Measurements from ENCODE around the gene AGPAT1. TPM values are rescaled to one million over a fixed set of nuclear protein-coding genes. Genes with fewer than 3 reads are reported as not detected.

The AGPAT1 gene
- total and polyA plus RNA-seq, 2 of the 13 experiments (the other 11 are each of a cell fraction or from before 2014, with no cell fraction given), result 51.3 to 139 TPM

GRCh38 chr6:32118782-32119628 lies 56.9 kb downstream of the AGPAT1 start (continued):
- TF ChIP-seq ELF3 (CRISPR knock-in tag; IDR thresholded peaks at IDR 0.05) (0 out of 2 replicates have a peak, but pooled peaks have one; percentile 8), SAP130 (CRISPR knock-in tag; IDR thresholded peaks at IDR 0.05; ENCODE audit: low read depth) (peak; percentile 86), ZBTB10 (CRISPR knock-in tag; IDR thresholded peaks at IDR 0.05; ENCODE audit: borderline replicate concordance) (0 out of 2 replicates have a peak, but pooled peaks have one; percentile 35), ZHX2 (IDR thresholded peaks at IDR 0.05; ENCODE audit: low read depth) (no peak), ZHX2 (CRISPR knock-in tag; IDR thresholded peaks at IDR 0.05; ENCODE audit: borderline replicate concordance) (peak; percentile 85; the same call in 1 of the 2 replicates), ZNF3 (CRISPR knock-in tag; IDR thresholded peaks at IDR 0.05) (0 out of 2 replicates have a peak, but pooled peaks have one; percentile 27), ZNF362 (CRISPR knock-in tag; IDR thresholded peaks at IDR 0.05; ENCODE audit: borderline replicate concordance) (no peak), ELK4 (CRISPR knock-in tag; IDR thresholded peaks at IDR 0.05; ENCODE audit: borderline replicate concordance) (no peak), ZNF580 (CRISPR knock-in tag; IDR thresholded peaks at IDR 0.05; ENCODE audit: borderline replicate concordance, low read depth) (peak; percentile 50; the same call in 1 of the 2 replicates), ZNF205 (CRISPR knock-in tag; IDR thresholded peaks at IDR 0.05) (peak; percentile 81; the same call in 1 of the 2 replicates), IRF2 (CRISPR knock-in tag; IDR thresholded peaks at IDR 0.05) (peak; percentile 69), ZBTB7B (CRISPR knock-in tag; IDR thresholded peaks at IDR 0.05) (peak; percentile 36; the same call in 1 of the 2 replicates), HOMEZ (CRISPR knock-in tag; IDR thresholded peaks at IDR 0.05; ENCODE audit: low read depth) (peak; percentile 61; the same call in 1 of the 2 replicates), KLF16 (CRISPR knock-in tag; IDR thresholded peaks at IDR 0.05) (peak in 1 of 2 experiments; percentile 80; a peak in 2 of 4 replicates)
